Testis (tissue), 2 donors: ENCODE results near the gene ADGRB3.

Experiments used
- CTCF ChIP-seq, 3 experiments: fragments of 450-650 bp in 2 of 3; fragments of 200-600 bp in 1 of 3; sonication (generic) in 1 of 3; IDR thresholded peaks; one replicate each; pipeline ENCODE4 v1.5.1; 2016 to 2019; ENCODE audit warnings: antibody characterized with exemption in 3 of 3, mild to moderate bottlenecking in 2 of 3, moderate library complexity in 1 of 3
- POLR2A ChIP-seq: fragments of 450-650 bp; IDR thresholded peaks from one replicate; pipeline ENCODE4 v1.6.1; 2017; ENCODE audit warnings: antibody characterized with exemption, mild to moderate bottlenecking, moderate library complexity

- TF ChIP-seq CTCF (IDR thresholded peaks at IDR 0.05) (no peak), POLR2A (no peak)
Measured at GRCh38 chr6:69162811-69163210, 527.7 kb downstream of the ADGRB3 start.
